Endothelial cell of umbilical vein (primary cell): ENCODE data around the gene CHTOP. TPM values are rescaled to one million over a fixed set of nuclear protein-coding genes. Genes with fewer than 3 reads are reported as not detected.

Experiments
- BruUV-seq: library from RNA; stranded (reverse); fragments of 400-500 nt; replicated peaks from 2 replicates; lab custom pipeline; 2021; lab: Mats Ljungman, UMichigan
- CTCF ChIA-PET: fragments of 300-600, 350-600 bp; sonication (Branson Sonifier 250); formaldehyde crosslinking; loops from one replicate; lab custom pipeline; 2021; ENCODE audit warnings: antibody characterized with exemption, inconsistent platforms; lab: Charles Lee
- POLR2A ChIA-PET: fragments of 300-600, 350-600 bp; sonication (Branson Sonifier 250); formaldehyde crosslinking; loops from one replicate; lab custom pipeline; 2021; ENCODE audit warnings: antibody characterized with exemption, inconsistent platforms; lab: Charles Lee
- DNase-seq: peaks from one replicate; pipeline ENCODE4 v3.0.0-alpha.2; 2011; ENCODE audit warnings: low read depth, low spot score
- FAIRE-seq: peaks from 2 replicates; lab custom pipeline; 2011; peaks lifted over from hg19 to GRCh38; lab: Jason Lieb, UNC
- H2AFZ ChIP-seq: 2 replicates; pipeline ENCODE4 v1.6.0; 2012; ENCODE audit warnings: low read depth, low read length, control low read depth, inconsistent platforms
- H3K27ac ChIP-seq: 2 replicates; pipeline ENCODE4 v1.5.1; 2011; ENCODE audit warnings: low read depth, mild to moderate bottlenecking, control low read depth, low read length, moderate library complexity; ENCODE audit not compliant: insufficient read depth
- H3K27me3 ChIP-seq, 2 experiments: 2 replicates each; pipeline versions ENCODE4 v1.6.0 to v1.6.1; 2011; ENCODE audit warnings: low read length in 2 of 2, mixed read lengths in 1 of 2; ENCODE audit not compliant: control insufficient read depth in 2 of 2, insufficient read depth in 2 of 2
- H3K36me3 ChIP-seq, 2 experiments: 2 replicates in 1 of 2; 3 replicates in 1 of 2; pipeline ENCODE4 v1.5.1; 2011; ENCODE audit warnings: low read length in 2 of 2, mild to moderate bottlenecking in 1 of 2, moderate library complexity in 1 of 2; ENCODE audit not compliant: control insufficient read depth in 2 of 2, insufficient read depth in 2 of 2; ENCODE audit errors: extremely low read depth in 1 of 2
- H3K4me1 ChIP-seq: 3 replicates; pipeline ENCODE4 v1.5.1; 2011; ENCODE audit warnings: mild to moderate bottlenecking, low read length; ENCODE audit not compliant: control insufficient read depth, insufficient read depth; ENCODE audit errors: extremely low read depth
- H3K4me2 ChIP-seq: 2 replicates; pipeline ENCODE4 v1.6.1; 2011; ENCODE audit warnings: low read length, control low read depth, mixed read lengths; ENCODE audit not compliant: insufficient read depth
- H3K4me3 ChIP-seq, 3 experiments: fragments of 200-600 bp in 1 of 3; sonication (generic), shearing (Covaris generic) in 1 of 3; replicated peaks in 1 of 3; 2 replicates each; pipeline ENCODE4 v1.5.1; 2011 to 2016; ENCODE audit warnings: control low read depth in 3 of 3, low read length in 3 of 3, mild to moderate bottlenecking in 2 of 3, inconsistent platforms in 1 of 3, low read depth in 1 of 3, moderate library complexity in 1 of 3; ENCODE audit not compliant: insufficient read depth in 1 of 3
- H3K79me2 ChIP-seq: 2 replicates; pipeline ENCODE4 v1.6.0; 2012; ENCODE audit warnings: low read length, inconsistent platforms; ENCODE audit not compliant: control insufficient read depth, insufficient read depth
- H3K9ac ChIP-seq: replicated peaks from 2 replicates; pipeline ENCODE3; 2011; ENCODE audit warnings: low read length, control low read depth; ENCODE audit not compliant: insufficient read depth; ENCODE audit errors: extremely low read depth
- H3K9me1 ChIP-seq: replicated peaks from 3 replicates; pipeline ENCODE4 v1.6.0; 2011; ENCODE audit warnings: mild to moderate bottlenecking, low read length; ENCODE audit not compliant: control insufficient read depth, insufficient read depth; ENCODE audit errors: extremely low read depth
- H3K9me3 ChIP-seq: replicated peaks from 2 replicates; pipeline ENCODE4 v1.5.1; 2012; ENCODE audit warnings: low read length, inconsistent platforms; ENCODE audit not compliant: control insufficient read depth, insufficient read depth
- H4K20me1 ChIP-seq: replicated peaks from 2 replicates; pipeline ENCODE3; 2011; ENCODE audit warnings: mild to moderate bottlenecking, low read length; ENCODE audit not compliant: control insufficient read depth, insufficient read depth; ENCODE audit errors: extremely low read depth
- EZH2 ChIP-seq: IDR thresholded peaks from 2 replicates; pipeline ENCODE4 v1.6.1; 2012; ENCODE audit warnings: borderline replicate concordance, low read depth, mild to moderate bottlenecking, moderate library complexity, low read length, inconsistent platforms; ENCODE audit not compliant: severe bottlenecking
- FOS ChIP-seq: IDR thresholded peaks from 2 replicates; pipeline ENCODE4 v1.6.1; 2011; ENCODE audit warnings: mild to moderate bottlenecking, low read length, moderate library complexity, borderline replicate concordance; ENCODE audit not compliant: insufficient read depth
- GATA2 ChIP-seq: IDR thresholded peaks from 2 replicates; pipeline ENCODE4 v1.7.0; 2011; ENCODE audit warnings: low read depth, mild to moderate bottlenecking, moderate library complexity, mixed read lengths, low read length; ENCODE audit not compliant: insufficient read length, insufficient read depth
- JUN ChIP-seq: IDR thresholded peaks from 2 replicates; pipeline ENCODE4 v1.6.1; 2011; ENCODE audit warnings: borderline replicate concordance, low read depth; ENCODE audit not compliant: insufficient read length, insufficient read depth
- MAX ChIP-seq: IDR thresholded peaks from 2 replicates; pipeline ENCODE4 v1.6.1; 2011; ENCODE audit not compliant: insufficient read depth, insufficient read length
- MYC ChIP-seq: IDR thresholded peaks from one replicate; pipeline ENCODE4 v1.6.1; 2011; ENCODE audit warnings: mild to moderate bottlenecking, low read depth, low read length
- POLR2A ChIP-seq: IDR thresholded peaks from 2 replicates; pipeline ENCODE4 v1.6.1; 2012; ENCODE audit warnings: low read depth, mild to moderate bottlenecking, control low read depth, low read length
- POLR2AphosphoS5 ChIP-seq: IDR thresholded peaks from 2 replicates; pipeline ENCODE4 v1.6.1; 2012; ENCODE audit warnings: low read depth, mild to moderate bottlenecking, control low read depth, low read length, moderate library complexity; ENCODE audit not compliant: insufficient read depth
- dilution Hi-C: fragments of 300-500 bp; cut with MboI; formaldehyde crosslinking; loops from one replicate; pipeline ENCODE4 v1.15.0; 2019; ENCODE audit warnings: low sequenced_read_pairs; ENCODE audit not compliant: extremely low pct_ligation_motif_present
- intact Hi-C: fragments of 100-400 bp; cut with micrococcal nuclease; formaldehyde crosslinking; loops from one replicate; pipeline ENCODE4 v1.10.0; 2022
- polyA plus RNA-seq, 4 experiments: library from polyadenylated mRNA; depleted of rRNA in 3 of 4; stranded (reverse) in 3 of 4; unstranded in 1 of 4; fragments of >200 nt; gene quantifications; 2 replicates each; pipeline versions ENCODE4 v1.2.1 to v1.2.3, GENCODE V29; 2011 to 2012; ENCODE audit warnings: missing spikeins in 1 of 4
- total RNA-seq: library from RNA; stranded (reverse); gene quantifications from 2 replicates; pipeline ENCODE4 v1.2.3, GENCODE V29; 2021
- TF ChIP-seq, protein P1 (sequence below), 2 donors: IDR thresholded peaks; 1 replicate in 1 of 2; 2 replicates in 1 of 2; pipeline ENCODE4 v1.5.1; 2011; ENCODE audit warnings: low read length in 2 of 2, mild to moderate bottlenecking in 2 of 2, moderate library complexity in 2 of 2, control low read depth in 1 of 2, inconsistent platforms in 1 of 2, low read depth in 1 of 2; ENCODE audit not compliant: insufficient read depth in 1 of 2; ENCODE audit errors: extremely low read depth in 1 of 2

CHTOP gene
- total and polyA plus RNA-seq, 2 donors (not counting 3 experiments of a cell fraction or from before 2014, with no cell fraction given): 62.0 to 74.4 TPM

DNA sequence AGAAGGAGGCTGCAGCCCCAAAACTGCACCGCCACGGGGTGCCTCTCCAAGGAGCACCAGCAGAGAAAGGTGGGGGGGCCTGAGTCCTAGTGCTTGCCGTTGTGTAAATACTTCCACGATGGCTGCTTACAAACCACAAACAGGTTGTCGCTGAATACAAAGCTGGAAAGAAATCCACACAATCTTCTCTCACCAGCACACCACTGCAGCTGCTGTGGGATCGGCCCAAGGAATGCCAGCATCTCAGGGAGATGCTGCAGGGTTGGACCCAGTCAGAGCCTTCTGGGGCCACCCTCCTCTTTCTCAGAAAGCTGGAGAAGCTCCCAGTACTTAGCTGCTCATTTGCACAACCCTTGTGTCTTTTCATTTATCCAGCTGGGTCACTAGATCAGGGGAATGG is 14.7 kb upstream of the CHTOP start:
- Histone ChIP-seq H4K20me1 (no peaks in the 10 kb centered on the region), H3K9ac (no peak overlapping the region), H3K4me2 (no peak overlapping the region), H2AFZ (no peak overlapping the region), H3K4me1 (no peaks in the 10 kb centered on the region), H3K36me3 (peaks cover 0 to 6% of the 10 kb centered on the region in 2 experiments), H3K9me3 (no peaks in the 10 kb centered on the region), H3K27ac (no peak overlapping the region), H3K79me2 (peaks cover 6% of the 10 kb centered on the region), H3K9me1 (no peaks in the 10 kb centered on the region), H3K4me3 (no peak overlapping the region), H3K27me3 (no peaks in the 10 kb centered on the region)
- BruUV-seq: no TSS peak
- TF ChIP-seq POLR2A (no peak), MYC (no peak), JUN (no peak), FOS (no peak), MAX (no peak), GATA2 (no peak), EZH2 (no peak), POLR2AphosphoS5 (no peak)
- TF ChIP-seq, protein P1, sequence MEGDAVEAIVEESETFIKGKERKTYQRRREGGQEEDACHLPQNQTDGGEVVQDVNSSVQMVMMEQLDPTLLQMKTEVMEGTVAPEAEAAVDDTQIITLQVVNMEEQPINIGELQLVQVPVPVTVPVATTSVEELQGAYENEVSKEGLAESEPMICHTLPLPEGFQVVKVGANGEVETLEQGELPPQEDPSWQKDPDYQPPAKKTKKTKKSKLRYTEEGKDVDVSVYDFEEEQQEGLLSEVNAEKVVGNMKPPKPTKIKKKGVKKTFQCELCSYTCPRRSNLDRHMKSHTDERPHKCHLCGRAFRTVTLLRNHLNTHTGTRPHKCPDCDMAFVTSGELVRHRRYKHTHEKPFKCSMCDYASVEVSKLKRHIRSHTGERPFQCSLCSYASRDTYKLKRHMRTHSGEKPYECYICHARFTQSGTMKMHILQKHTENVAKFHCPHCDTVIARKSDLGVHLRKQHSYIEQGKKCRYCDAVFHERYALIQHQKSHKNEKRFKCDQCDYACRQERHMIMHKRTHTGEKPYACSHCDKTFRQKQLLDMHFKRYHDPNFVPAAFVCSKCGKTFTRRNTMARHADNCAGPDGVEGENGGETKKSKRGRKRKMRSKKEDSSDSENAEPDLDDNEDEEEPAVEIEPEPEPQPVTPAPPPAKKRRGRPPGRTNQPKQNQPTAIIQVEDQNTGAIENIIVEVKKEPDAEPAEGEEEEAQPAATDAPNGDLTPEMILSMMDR (IDR thresholded peaks at IDR 0.05; ENCODE audit: extremely low read depth in 1 of 2, insufficient read depth in 1 of 2, low read depth in 1 of 2, low read length in 2 of 2): no peak
- POLR2A ChIA-PET: interaction anchor here (0.9 to 4.9 kb wide), 2 partner anchors 8 to 11 kb away, joined by 3 to 27 read pairs; partner anchors contain the start of gene S100A13
- dilution Hi-C loops (no loop called here), intact Hi-C loops (no loop called here)
- no peak for FAIRE-seq
- DNase-seq: no peak
- CTCF ChIA-PET: interaction anchor here (0.6 to 6.0 kb wide), 8 partner anchors 8 to 109 kb away, joined by 3 to 121 read pairs (median 6); partner anchors contain the start of genes S100A1 and S100A13
